CD4-positive, alpha-beta T cell treated with Interleukin-4 for 1 hour (primary cell): ENCODE results near the gene KPNA5.
"Not testable (repeated sequence)": the region's sequence is repeated elsewhere in the genome, so short reads cannot be mapped to it uniquely, and the experiment has no call there.

Experiments used
- DNase-seq, 2 donors: peaks; one replicate each; pipeline ENCODE4 v3.0.0-alpha.2; 2020 to 2022

KPNA5 gene

DNA sequence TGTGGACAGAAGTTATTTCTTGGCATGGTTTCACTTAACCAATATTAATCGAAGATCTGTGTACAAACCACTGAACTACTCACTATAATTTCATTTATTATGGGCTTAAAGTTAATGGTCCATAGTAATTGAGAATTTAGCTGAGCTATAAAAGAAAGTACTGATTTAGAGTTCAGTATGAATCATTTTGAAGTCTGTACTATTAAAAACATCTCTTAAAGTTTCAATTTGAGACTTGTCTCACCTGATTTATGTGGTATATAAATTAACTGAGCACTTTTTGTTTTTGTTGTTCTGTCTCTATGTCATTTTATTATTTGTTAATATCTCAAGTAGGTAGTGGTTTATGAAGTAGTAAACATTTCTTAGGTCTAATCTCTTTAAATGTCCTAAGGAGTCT is 24.9 kb downstream of the KPNA5 start:
- DNase-seq: no peak

DNA sequence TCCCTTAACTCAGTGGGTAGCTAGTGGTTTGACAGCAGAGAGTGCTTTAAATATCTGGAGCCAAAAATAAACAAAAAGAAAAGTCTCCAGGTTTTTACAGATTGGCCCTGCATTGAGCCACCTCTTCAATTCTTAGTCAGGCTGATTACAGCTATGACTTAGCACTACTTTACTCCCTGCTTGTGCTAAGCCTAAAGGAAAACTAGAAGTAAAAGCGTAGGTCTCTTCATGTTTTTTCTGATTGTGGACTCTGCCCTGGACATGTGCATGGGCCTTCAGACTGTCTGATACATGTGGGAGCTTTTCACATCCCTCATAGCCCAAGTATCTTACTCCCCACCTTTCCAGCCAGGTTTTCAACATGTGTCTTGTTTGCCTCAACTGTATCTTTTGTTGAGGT is 33.3 kb downstream of the KPNA5 start:
- DNase-seq: no peak

DNA sequence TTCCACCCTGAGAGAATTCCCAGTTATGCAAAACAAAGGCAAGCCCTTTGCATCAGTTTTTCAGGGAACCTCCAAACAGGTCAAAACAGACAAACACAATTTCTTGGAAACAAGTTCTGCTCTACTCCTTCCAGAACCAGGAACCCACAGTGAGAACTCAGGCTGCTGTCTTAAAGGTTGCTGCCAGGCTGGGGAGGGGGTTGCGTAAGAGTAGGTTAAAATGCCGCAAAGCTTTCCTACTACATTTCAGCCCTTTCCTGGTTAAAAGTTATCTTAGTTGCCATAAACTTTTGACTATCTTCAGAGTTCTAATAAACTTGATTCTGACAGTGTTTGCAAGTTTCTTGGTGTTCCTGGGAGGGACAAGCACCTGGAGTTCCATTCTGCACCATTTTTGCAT is 33.8 kb downstream of the KPNA5 start:
- DNase-seq: no peak

DNA sequence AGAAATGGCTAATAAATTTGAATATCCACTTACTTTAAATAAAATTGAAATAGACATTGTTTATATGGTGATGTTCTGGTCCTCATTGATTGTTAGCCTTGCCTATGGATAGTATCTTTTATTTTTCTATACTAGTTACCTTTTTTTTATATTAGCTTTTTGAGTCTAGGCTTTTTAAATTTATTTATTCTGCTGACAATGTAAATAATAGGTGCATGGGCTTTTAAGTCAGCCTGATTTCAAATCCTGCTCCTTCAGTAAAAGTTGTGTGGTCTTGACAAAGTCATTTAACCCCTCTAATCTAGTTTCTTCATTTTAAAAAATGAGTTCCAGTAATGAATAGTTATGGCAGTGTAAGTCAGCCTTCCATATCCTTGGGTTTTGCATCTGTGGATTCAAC is 45.9 kb downstream of the KPNA5 start:
- no peak for DNase-seq

DNA sequence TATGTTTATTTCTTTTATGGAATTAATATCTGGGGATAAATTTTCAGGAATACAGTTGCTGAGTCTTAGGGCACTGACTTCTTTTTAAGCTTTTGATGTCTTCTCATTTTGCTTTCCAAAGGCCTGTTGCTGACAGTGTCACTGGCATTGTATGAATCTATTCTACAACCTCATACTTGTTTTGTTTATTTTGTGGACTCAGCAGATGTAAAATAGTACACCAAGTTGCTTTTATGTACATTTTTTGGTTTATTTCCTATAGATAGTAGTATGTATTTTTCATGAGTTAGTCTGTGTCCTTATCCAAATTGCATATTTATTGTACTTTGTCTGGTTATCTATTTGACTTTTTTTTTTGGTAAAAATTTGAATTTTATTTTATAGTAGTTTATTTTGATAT is 49.5 kb downstream of the KPNA5 start:
- DNase-seq: no peak

DNA sequence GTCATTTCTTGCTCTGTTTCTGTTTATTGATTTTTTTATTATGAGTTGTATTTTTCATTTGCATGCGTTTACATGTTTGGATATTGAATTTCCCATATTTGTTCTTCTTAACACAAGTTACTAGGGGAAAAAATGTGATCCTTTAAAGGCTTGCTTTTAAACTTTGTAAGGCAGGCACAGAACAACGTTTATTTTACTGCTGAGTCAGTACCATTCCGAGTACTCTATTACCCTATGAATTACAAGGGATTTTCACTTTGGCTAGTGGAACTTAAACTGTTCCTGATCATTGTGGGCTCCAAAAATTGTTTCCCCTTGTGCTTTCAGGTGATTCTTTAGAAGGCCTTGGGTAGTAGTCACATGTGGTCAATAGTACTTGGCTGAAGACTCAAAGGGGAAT is 56.0 kb downstream of the KPNA5 start:
- no peak for DNase-seq

DNA sequence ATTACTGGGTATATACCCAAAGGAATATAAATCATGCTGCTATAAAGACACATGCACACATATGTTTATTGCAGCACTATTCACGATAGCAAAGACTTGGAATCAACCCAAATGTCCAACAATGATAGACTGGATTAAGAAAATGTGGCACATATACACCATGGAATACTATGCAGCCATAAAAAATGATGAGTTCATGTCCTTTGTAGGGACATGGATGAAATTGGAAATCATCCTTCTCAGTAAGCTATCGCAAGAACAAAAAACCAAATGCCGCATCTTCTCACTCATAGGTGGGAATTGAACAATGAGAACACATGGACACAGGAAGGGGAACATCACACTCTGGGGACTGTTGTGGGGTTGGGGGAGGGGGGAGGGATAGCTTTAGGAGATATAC is 59.5 kb downstream of the KPNA5 start:
- DNase-seq: not testable (repeated sequence)

DNA sequence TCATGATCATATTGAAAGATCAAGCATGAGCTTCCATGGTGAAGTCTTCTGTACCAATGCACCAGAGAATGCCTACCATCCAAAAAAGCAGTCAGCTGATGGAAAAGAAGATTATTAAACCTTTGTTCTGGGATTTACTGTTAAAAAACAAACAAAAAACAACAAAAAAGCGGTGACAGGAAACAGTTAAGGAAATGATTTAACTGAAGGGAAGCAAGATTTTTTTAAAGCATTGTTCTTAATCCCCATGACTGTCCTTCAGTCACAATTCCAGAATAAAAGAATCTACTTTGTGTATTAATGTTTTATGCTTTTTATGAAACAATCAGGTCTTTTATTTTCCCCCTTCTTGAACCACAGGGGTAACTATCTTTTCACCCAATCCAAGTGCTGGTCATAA is 60.6 kb downstream of the KPNA5 start:
- DNase-seq: no peak

DNA sequence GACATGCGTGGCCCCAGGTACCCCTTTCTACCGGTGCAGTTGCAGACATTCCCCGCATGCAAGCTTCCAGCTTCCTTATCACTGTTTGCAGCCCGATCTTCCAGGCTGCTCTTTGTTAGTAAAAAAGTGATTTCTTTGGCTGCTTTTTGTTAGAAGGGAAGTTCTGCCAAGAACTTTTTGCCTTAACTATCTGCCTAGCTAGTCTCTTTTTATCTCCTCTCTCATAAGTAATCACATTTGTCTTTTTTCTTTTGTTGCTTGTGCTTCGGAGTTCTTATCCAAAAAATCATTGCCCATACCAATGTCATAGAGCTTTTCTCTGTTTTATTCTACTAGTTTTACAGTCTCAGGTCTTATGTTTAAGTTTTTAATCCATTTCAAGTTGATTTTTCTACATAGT is 64.2 kb downstream of the KPNA5 start:
- DNase-seq: no peak

DNA sequence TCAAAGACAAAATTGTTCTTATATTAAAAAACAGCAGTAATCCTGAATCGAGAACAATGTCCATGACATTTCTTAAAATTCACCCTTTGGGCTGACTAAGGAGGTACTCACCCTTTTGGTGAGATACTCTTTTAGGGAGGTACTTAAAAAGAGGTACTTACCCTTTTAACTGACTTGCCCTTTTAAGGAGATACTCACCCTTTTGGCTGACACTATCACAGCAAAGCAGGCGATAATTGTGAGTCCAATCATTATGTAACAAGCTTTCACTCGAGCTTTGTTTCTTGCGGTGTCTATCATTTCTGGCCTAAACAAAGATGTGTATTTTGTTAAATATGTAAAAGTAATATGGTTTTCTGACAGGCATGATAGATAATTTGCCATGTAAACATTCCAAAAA is 80.8 kb downstream of the KPNA5 start:
- DNase-seq: no peak

DNA sequence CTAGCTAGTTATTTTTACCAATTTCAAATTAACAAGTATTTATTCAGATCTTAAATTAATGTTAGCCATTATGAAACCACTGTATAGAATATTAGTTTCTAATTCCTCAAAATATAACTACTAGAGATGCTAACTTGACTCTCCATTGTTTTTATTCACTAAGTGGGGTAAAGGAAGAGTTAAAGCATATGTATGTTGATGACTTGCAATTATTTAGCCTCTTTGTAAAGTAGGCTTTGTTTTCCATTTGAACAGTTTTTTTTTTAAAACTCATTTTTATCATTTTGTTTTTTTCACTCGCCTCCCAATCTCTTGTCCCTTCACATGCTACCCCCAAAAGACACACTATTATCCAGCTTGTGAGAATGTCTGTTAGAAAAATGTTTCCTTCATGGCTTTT is 81.2 kb downstream of the KPNA5 start:
- no peak for DNase-seq

DNA sequence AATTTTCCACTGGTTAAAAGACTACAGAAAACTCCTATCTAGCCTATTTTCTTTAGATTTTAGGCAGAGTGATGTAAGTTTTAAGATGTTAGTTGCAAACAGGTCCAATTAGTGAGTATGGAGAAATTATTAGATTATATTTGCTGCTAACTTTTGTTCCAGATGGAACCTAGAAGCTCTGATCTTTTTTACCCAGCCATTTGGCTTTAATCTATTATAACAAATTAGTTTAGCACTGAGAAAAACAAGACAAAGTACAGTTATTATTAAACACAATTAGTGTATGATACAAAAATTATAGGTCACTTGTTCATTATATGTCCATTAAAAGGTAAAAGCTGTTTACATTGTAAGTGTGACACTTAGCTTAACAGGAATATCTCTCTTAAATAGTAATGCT is 82.0 kb downstream of the KPNA5 start:
- DNase-seq: no peak

DNA sequence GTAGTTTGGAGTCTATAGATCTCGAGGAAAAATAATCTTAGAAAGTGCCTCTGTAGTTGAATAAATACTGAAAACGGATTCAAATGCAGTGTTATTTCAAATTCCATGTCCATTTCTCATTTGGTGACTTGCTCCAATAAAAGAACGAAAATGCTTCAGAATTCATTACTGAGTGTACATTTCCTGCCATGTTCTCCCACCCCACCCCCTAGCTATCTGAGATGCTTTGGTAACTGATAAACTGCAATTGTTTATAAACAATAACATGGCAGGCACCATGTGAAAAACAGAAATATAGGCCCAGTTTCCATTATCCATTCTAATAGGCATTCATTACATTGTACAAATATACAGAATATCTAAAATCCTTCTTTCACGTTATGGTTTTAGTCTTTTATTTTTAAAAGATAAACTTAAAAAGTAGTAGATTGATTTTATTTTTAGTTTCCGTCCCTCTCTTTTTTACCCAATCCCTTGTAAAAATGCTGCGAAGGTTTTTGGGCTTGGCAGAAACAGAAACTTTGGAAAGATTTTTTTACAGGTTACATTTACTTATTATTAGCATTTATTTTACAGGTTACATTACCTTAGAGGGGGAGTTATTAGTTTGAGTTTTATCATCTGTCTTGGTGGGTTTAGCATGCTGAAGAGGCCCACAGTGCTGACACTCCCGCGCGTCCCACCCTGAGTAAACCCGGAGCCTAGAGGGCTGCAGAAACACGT is 83.1 kb downstream of the KPNA5 start:
- DNase-seq: no peak

DNA sequence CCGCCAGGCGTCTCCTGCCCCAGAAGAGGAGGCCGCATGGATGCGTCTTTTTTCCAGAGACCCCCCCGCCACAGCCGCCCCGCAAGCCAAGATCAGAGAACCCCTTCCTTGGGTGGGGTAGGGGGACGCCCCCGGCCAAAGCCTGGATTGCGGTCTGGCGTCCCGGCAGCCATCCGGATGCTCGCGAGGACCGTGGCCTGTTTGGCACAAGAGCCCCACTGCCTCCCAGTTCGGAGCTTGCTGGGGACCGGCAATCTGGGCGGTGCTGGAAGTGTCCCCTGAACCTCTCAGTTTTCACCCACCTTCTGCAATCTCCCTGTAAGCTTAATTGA is 83.6 kb downstream of the KPNA5 start:
- DNase-seq: no peak

DNA sequence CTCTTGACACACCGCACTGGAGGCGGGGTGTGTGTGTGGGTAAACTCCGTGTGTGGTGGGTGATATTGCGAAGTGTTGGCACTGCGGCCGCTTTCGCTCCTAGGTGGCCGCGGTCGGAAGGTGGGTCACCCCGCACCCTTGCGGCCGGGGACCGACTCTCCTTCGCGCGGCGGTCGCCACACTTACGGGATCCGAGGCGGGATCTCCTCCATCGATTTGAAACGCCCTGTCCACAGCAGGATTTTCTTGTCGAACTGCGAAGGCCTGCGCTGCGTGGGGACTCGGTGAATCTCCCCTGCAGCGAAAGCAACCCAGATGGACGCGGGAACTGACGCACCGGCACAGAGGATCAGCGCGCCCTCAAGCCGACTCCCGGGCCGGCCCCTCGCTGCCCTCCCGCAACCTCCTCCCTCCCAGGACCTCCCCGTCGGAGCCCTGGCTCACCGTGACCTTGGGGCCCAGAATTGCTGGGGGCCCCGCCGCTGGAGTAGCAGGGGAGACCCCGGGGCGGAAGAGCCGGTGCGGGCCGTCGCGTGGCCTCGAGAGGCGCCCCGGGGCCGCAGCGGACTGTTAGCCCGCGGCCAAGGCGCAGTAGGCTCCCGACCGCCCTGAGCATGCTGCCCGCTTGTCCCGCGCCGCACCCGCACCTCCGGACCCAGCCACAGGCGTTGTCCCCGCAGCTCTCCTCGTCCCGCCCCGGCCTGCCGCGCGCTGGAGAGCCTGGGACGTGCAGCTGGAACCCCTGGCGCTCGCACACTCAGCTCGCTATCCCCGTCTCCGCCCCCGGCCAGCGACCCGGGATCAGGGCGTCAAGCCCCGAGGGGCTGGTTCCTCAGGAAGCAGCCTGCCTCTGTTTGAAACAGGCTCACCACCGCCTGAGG is 84.2 kb downstream of the KPNA5 start, which contains the start of gene FAM162B:
TSS of gene FAM162B (minus strand) at position 759 of the 881 bp plus-strand sequence. CDS start at position 616, 143 bp downstream.
- no peak for DNase-seq

DNA sequence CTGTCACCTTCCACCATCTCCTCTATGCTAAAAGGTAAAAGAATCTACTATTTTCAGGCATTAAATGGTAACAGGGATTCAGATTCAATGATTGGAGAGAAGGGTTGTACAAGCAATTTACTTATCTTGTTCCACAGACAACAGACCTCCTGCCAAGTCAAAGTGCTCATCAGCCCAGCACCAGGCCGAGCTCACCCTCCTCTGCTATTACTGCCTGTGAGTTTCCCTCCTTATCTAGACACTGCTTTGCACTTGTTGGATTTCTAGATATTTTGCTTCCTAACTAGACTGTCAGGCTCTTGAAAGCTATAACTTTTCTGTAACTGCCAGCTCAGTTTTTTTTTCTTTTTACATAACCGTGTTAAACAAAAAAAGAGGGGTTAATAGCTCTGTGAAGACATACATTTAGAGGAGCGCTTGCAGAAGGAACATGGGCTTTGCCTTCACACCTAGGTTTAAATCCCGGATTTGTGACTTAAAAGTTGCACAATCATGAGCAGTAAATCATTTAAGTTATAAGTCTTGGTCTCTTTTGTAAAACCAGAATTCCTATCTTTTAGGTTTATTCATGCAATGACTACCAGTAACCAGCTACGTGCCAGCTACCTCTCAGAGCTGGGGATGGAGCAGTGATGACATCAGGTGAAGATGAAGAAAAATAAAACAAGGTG is 85.6 kb downstream of the KPNA5 start:
- no peak for DNase-seq

DNA sequence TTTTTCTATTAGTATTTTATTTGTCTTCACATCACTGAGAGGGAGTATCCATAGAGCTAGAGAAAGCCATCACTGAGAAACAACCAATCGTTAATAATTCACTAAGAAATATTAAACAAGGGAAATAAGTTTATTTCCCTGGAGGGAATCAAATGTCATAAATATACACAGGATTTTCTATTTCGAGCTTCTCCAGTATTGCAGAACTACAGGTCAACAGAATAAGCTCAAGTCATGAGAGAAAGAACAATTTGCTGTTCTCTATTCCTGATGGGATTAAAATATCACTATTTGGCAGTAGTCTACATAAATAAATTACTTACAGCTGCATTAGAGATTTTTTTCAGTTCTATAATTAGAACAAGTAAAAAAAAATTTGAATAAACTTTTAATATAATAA is 86.7 kb downstream of the KPNA5 start:
- DNase-seq: no peak

DNA sequence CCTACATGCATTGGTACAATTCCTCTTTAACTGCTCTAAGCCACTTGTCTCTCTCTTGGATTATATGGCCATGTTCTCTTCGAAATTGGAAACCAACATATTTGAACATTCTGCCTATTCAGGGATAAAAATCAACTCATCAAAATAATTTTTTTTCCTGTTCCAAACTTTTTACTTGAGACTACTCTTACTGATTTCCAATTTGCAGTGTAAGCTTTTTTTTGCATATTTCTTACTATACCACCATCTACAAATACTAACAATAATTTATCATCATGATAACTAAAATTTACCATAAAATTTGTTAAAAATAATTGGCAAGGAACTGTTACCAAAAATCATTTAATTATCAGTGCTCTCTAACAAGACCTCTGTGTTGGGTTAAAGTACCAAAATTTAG is 91.4 kb downstream of the KPNA5 start:
- DNase-seq: no peak

DNA sequence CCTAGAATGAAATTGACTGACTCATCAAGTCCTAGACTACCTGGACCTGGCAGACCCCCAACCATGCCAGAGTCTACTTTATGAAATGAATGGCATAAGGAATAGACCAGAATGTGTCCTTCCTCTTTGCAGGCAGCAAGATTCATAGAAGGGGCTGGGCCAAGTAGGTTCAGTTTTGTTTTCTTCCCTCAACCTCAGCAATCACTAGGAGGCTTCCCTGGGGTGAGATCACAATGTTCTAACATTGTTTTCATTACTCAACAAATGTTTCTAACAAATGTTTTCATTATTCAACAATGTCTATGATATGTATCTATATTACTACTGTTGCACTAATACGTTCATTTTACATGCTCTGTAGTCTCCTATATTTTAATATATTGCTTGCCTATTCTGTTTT is 92.9 kb downstream of the KPNA5 start:
- DNase-seq: no peak

DNA sequence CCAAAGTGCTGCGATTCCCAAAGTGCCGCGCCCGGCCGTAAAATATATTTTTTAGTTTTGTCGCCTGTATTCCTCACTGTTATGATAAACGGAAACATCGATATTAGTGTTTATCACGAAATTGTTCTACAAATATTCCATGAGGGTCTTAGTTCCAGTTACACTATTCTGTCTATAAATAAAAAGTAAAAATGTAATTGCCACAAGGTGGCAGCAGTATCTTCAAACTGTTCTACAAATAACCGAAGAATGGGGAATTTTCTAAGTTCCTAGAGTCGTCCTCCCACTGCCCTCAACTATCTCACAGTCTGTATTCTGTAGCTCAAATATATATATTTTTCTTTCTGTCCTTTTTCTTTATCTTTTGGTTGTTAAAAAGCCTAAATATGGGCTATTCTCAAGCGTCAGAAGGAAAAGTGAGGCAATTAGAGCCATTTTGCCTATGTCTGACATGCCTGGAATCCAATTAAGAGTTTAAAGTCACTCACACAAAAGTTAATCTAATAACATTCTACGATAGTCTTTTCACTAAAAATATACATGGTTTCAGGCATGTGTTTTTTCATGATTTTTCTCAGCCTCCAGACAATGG is 98.7 kb downstream of the KPNA5 start:
- peak in 1 of 2 donors; percentile 14 for DNase-seq

DNA sequence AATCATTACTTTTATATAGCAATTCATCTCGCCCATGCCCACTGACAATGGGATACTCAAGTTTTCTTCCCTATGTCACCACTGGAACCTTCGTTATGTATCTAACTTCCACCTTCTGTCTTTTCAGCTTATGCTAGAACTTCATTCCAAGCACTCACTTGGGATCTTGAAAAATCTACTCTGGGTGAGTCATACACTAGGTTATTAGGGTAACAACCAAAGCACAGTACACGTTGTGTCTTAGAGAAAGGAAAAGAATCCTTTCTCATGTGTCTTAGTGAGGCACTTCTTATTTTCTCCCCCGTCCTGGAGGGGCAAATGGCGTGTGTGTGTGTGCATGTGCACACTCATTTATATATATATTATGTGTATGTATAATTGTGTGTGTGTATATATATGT is 102.8 kb downstream of the KPNA5 start:
- no peak for DNase-seq
